HCT116 (cell line): ENCODE measurements around the gene MAU2. TPM values are rescaled to one million over a fixed set of nuclear protein-coding genes. Genes with fewer than 3 reads are reported as not detected.

Experiments
- ATAC-seq: fragments of 200-7000 bp; cut with Tn5 transposase; 2 replicates; pipeline ENCODE4 v1.9.1; 2020; ENCODE audit warnings: mild to moderate bottlenecking, moderate library complexity
- BruUV-seq: library from RNA; stranded (reverse); fragments of 400-500 nt; replicated peaks from 2 replicates; lab custom pipeline; 2021; lab: Mats Ljungman, UMichigan
- CTCF ChIA-PET: fragments of 300-600 bp; sonication (Branson Sonifier 250); formaldehyde crosslinking; loops from one replicate; lab custom pipeline; 2021; ENCODE audit warnings: antibody characterized with exemption; lab: Charles Lee
- POLR2A ChIA-PET: fragments of 300-600, 350-600 bp; sonication (Branson Sonifier 250); formaldehyde crosslinking; loops from one replicate; lab custom pipeline; 2021; ENCODE audit warnings: antibody characterized with exemption; lab: Charles Lee
- RAD21 ChIA-PET, 2 experiments: fragments of 300-600 bp; sonication (Branson Sonifier 250); formaldehyde crosslinking; loops; one replicate each; lab custom pipeline; 2023; ENCODE audit warnings: low total read pairs in 2 of 2; ENCODE audit not compliant: uncharacterized antibody in 2 of 2, unreplicated experiment in 2 of 2, low non-redundant PET in 1 of 2; lab: Charles Lee
- DNase-seq: peaks from one replicate; pipeline ENCODE4 v3.0.0-alpha.2; 2010; ENCODE audit warnings: low read depth, low spot score
- H2AFZ ChIP-seq: fragments of 200-600 bp; shearing (Covaris generic), sonication (generic); 2 replicates; pipeline ENCODE4 v1.6.1; 2017; ENCODE audit warnings: low read depth, mixed run types, mixed read lengths, antibody characterized with exemption, low read length; ENCODE audit not compliant: poor library complexity, severe bottlenecking
- H3K27ac ChIP-seq: 2 replicates; pipeline ENCODE4 v1.5.1; 2012; ENCODE audit warnings: low read depth, low read length
- H3K27me3 ChIP-seq: fragments of 200-600 bp; sonication (generic); 2 replicates; pipeline ENCODE4 v1.6.1; 2016; ENCODE audit warnings: mixed run types, low read length, mixed read lengths; ENCODE audit not compliant: insufficient read depth
- H3K36me3 ChIP-seq, 2 experiments: fragments of 200-500 bp in 1 of 2; fragments of 200-600 bp in 1 of 2; sonication (Bioruptor generic) in 1 of 2; sonication (generic) in 1 of 2; 2 replicates each; pipeline versions ENCODE4 v1.5.1 to v1.6.1; 2014 to 2016; ENCODE audit warnings: low read length in 2 of 2, inconsistent platforms in 1 of 2, mixed read lengths in 1 of 2, mixed run types in 1 of 2; ENCODE audit not compliant: insufficient read depth in 2 of 2, control insufficient read depth in 1 of 2
- H3K4me1 ChIP-seq, 2 experiments: fragments of 200-600 bp in 1 of 2; sonication (generic) in 1 of 2; 2 replicates each; pipeline versions ENCODE4 v1.5.1 to v1.6.1; 2012 to 2017; ENCODE audit warnings: low read length in 2 of 2, inconsistent platforms in 1 of 2, mild to moderate bottlenecking in 1 of 2, mixed read lengths in 1 of 2, mixed run types in 1 of 2, moderate library complexity in 1 of 2; ENCODE audit not compliant: insufficient read depth in 2 of 2, control insufficient read depth in 1 of 2
- H3K4me2 ChIP-seq: fragments of 200-600 bp; sonication (generic); 2 replicates; pipeline ENCODE4 v1.6.1; 2017; ENCODE audit warnings: mixed run types, low read length, mixed read lengths
- H3K4me3 ChIP-seq, 2 experiments: fragments of 200-600 bp in 1 of 2; sonication (generic) in 1 of 2; replicated peaks in 1 of 2; 2 replicates each; pipeline ENCODE4 v1.5.1; 2011 to 2016; ENCODE audit warnings: low read length in 2 of 2, control low read depth in 1 of 2, low read depth in 1 of 2, mild to moderate bottlenecking in 1 of 2, mixed read lengths in 1 of 2, mixed run types in 1 of 2
- H3K79me2 ChIP-seq: fragments of 200-600 bp; sonication (generic); 2 replicates; pipeline ENCODE4 v1.6.1; 2017; ENCODE audit warnings: mild to moderate bottlenecking, mixed run types, low read length, moderate library complexity, mixed read lengths; ENCODE audit not compliant: insufficient read depth
- H3K9ac ChIP-seq: fragments of 200-600 bp; sonication (generic); 2 replicates; pipeline ENCODE4 v1.6.1; 2016; ENCODE audit warnings: low read length, mixed read lengths
- H3K9me2 ChIP-seq: fragments of 200-600 bp; sonication (generic), shearing (Covaris generic); 2 replicates; pipeline ENCODE4 v1.6.1; 2017; ENCODE audit warnings: mixed run types, mild to moderate bottlenecking, moderate library complexity; ENCODE audit not compliant: insufficient read depth
- H3K9me3 ChIP-seq, 2 experiments: fragments of 200-500 bp in 1 of 2; fragments of 200-600 bp in 1 of 2; sonication (Bioruptor generic) in 1 of 2; sonication (generic) in 1 of 2; 2 replicates each; pipeline ENCODE4 v1.6.1; 2014 to 2017; ENCODE audit warnings: low read length in 2 of 2, mixed read lengths in 2 of 2, inconsistent platforms in 1 of 2, low read depth in 1 of 2, mild to moderate bottlenecking in 1 of 2, mixed run types in 1 of 2, moderate library complexity in 1 of 2; ENCODE audit not compliant: control insufficient read depth in 1 of 2, insufficient read depth in 1 of 2
- H4K20me1 ChIP-seq: fragments of 200-600 bp; sonication (generic), shearing (Covaris generic); 2 replicates; pipeline ENCODE4 v1.6.1; 2017; ENCODE audit warnings: mixed run types, mild to moderate bottlenecking, moderate library complexity; ENCODE audit not compliant: insufficient read depth
- CEBPB ChIP-seq: IDR thresholded peaks from 2 replicates; pipeline ENCODE4 v1.6.1; 2012; ENCODE audit warnings: low read depth
- EGR1 ChIP-seq: IDR thresholded peaks from 2 replicates; pipeline ENCODE4 v1.6.1; 2012; ENCODE audit warnings: low read depth
- EZH2 ChIP-seq: fragments of 200-600 bp; sonication (generic); IDR thresholded peaks from 2 replicates; pipeline ENCODE4 v1.6.1; 2017; ENCODE audit warnings: antibody characterized with exemption, mixed run types
- FOSL1 ChIP-seq: IDR thresholded peaks from 2 replicates; pipeline ENCODE4 v1.6.1; 2012; ENCODE audit warnings: low read depth
- JUND ChIP-seq: IDR thresholded peaks from 2 replicates; pipeline ENCODE4 v1.6.1; 2012
- POLR2A ChIP-seq: IDR thresholded peaks from 2 replicates; pipeline ENCODE4 v1.7.0; 2011; ENCODE audit warnings: borderline replicate concordance; ENCODE audit not compliant: insufficient read depth, insufficient read length; ENCODE audit errors: extremely low read depth
- POLR2AphosphoS5 ChIP-seq: IDR thresholded peaks from 2 replicates; pipeline ENCODE4 v1.6.1; 2011; ENCODE audit warnings: mild to moderate bottlenecking, low read depth, low read length, moderate library complexity
- SIN3A ChIP-seq: IDR thresholded peaks from 2 replicates; pipeline ENCODE4 v1.6.1; 2012; ENCODE audit warnings: low read depth
- SP1 ChIP-seq: IDR thresholded peaks from 2 replicates; pipeline ENCODE4 v1.6.1; 2012; ENCODE audit warnings: low read depth
- SRF ChIP-seq: IDR thresholded peaks from 2 replicates; pipeline ENCODE4 v1.6.1; 2012; ENCODE audit warnings: low read depth
- TCF7L2 ChIP-seq: IDR thresholded peaks from 2 replicates; pipeline ENCODE4 v1.7.0; 2011; ENCODE audit warnings: borderline replicate concordance, inconsistent platforms; ENCODE audit not compliant: insufficient read depth, insufficient read length; ENCODE audit errors: extremely low read depth
- YY1 ChIP-seq: IDR thresholded peaks from 2 replicates; pipeline ENCODE4 v1.6.1; 2011; ENCODE audit warnings: low read length, low read depth, moderate library complexity, mild to moderate bottlenecking; ENCODE audit not compliant: insufficient replicate concordance; ENCODE audit errors: extremely low read depth
- ZFX ChIP-seq: fragments of 450-650 bp; IDR thresholded peaks from 2 replicates; pipeline ENCODE4 v1.6.1; 2017
- ZNF274 ChIP-seq: fragments of 200-500 bp; sonication (Bioruptor generic); IDR thresholded peaks from 2 replicates; pipeline ENCODE4 v1.6.1; 2014; ENCODE audit warnings: mild to moderate bottlenecking, low read depth, low read length, inconsistent platforms
- intact Hi-C: fragments of 100-400 bp; cut with micrococcal nuclease; formaldehyde crosslinking; loops from 2 replicates; pipeline ENCODE4 v1.10.0; 2022
- total RNA-seq: library from RNA; stranded (reverse); gene quantifications from one replicate; pipeline ENCODE4 v1.2.1, GENCODE V29; 2021; ENCODE audit not compliant: unreplicated experiment
- TF ChIP-seq, protein P1 (sequence below): IDR thresholded peaks from 2 replicates; pipeline ENCODE4 v1.6.1; 2012
- TF ChIP-seq, protein P2 (sequence below): IDR thresholded peaks from 2 replicates; pipeline ENCODE4 v1.6.1; 2011; ENCODE audit warnings: mild to moderate bottlenecking, low read length, moderate library complexity; ENCODE audit not compliant: insufficient replicate concordance; ENCODE audit errors: extremely low read depth
- TF ChIP-seq, protein P3 (sequence below): IDR thresholded peaks from 2 replicates; pipeline ENCODE4 v1.6.1; 2012

The MAU2 gene
- total RNA-seq, 1 experiment from 2014 or later: 36.2 TPM

- H3K36me3 ChIP-seq: peaks cover 12 to 14% of the 10 kb centered on the region in 2 experiments; a peak in 3 of 4 replicates
- POLR2A ChIA-PET: no interaction called here
- H3K4me2 ChIP-seq: no peak overlapping the region
- H3K27ac ChIP-seq: no peak overlapping the region
- no peaks in the 10 kb centered on the region for H3K27me3 ChIP-seq
- CTCF ChIA-PET: no interaction called here
- H3K4me3 ChIP-seq: no peak overlapping the region
- H3K9me2 ChIP-seq: no peaks in the 10 kb centered on the region
- ATAC-seq (no peak), DNase-seq (no peak)
- no peaks in the 10 kb centered on the region for H3K79me2 ChIP-seq
- intact Hi-C loops: no loop called here
- no peak overlapping the region for H2AFZ ChIP-seq
- no peaks in the 10 kb centered on the region for H4K20me1 ChIP-seq
- no peak overlapping the region for H3K9ac ChIP-seq
- no TSS peak for BruUV-seq
- no peaks in the 10 kb centered on the region for H3K4me1 ChIP-seq
- RAD21 ChIA-PET: no interaction called here
- no peak for TF ChIP-seq EGR1
- TF ChIP-seq SRF: no peak
- TF ChIP-seq FOSL1: no peak
- H3K9me3 ChIP-seq: no peaks in the 10 kb centered on the region
Measured at GRCh38 chr19:19294914-19295313, 25.7 kb upstream of the MAU2 start.

DNA sequence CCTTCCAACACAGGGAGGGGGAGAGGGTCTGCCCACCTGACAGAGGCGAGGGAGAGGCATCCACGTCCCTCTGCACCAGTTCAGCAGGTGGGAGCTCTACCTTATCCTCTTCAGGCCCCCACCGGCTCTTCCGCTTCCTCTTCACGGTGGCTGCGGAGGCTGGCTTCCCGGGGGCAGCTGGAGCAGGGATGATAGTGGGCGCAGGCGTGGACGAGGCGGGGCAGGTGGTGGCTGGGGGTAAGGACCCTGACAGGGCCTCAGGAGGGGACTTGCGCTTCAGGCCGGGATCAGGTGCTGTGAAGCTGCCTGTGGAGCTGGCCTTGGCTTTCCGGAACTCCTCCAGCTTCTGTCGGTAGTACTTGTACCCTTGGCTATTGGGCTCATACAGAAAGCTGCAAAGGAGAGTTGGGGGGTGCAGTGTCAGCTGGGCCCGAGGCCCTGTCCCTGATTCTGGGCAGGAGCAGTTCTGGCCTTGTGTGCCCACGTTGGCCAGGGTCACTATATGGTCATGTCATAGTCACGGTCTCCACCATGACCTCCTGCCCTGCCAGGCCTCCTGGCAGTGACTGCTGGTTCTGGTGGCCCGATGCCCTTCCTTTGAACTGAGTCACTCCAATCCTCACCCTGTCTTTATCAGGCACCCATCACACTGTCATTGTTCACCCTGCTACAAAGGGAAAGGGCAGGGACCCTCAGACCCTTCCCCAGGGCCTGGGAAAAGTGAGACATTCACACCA is 23.5 kb upstream of the MAU2 start:
- Histone ChIP-seq H3K36me3 (peaks cover 20 to 24% of the 10 kb centered on the region in 2 experiments), H3K27me3 (no peaks in the 10 kb centered on the region), H3K79me2 (no peaks in the 10 kb centered on the region), H3K4me1 (no peaks in the 10 kb centered on the region), H2AFZ (no peak overlapping the region), H3K4me3 (no peak overlapping the region), H3K9me3 (no peaks in the 10 kb centered on the region), H3K4me2 (no peak overlapping the region), H4K20me1 (no peaks in the 10 kb centered on the region), H3K9ac (no peak overlapping the region), H3K27ac (no peak overlapping the region), H3K9me2 (no peaks in the 10 kb centered on the region)
- POLR2A ChIA-PET: no interaction called here
- BruUV-seq: no TSS peak
- intact Hi-C loops: no loop called here
- CTCF ChIA-PET: no interaction called here
- ATAC-seq: no peak
- DNase-seq: no peak
- RAD21 ChIA-PET: no interaction called here
- no peak for TF ChIP-seq YY1
- no peak for TF ChIP-seq ZFX
- TF ChIP-seq, protein P1, sequence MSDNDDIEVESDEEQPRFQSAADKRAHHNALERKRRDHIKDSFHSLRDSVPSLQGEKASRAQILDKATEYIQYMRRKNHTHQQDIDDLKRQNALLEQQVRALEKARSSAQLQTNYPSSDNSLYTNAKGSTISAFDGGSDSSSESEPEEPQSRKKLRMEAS: no peak
- TF ChIP-seq EZH2: no peak
- no peak for TF ChIP-seq JUND
- no peak for TF ChIP-seq SP1
- no peak for TF ChIP-seq SIN3A
- no peak for TF ChIP-seq ZNF274
- TF ChIP-seq EGR1: no peak
- TF ChIP-seq, protein P2, sequence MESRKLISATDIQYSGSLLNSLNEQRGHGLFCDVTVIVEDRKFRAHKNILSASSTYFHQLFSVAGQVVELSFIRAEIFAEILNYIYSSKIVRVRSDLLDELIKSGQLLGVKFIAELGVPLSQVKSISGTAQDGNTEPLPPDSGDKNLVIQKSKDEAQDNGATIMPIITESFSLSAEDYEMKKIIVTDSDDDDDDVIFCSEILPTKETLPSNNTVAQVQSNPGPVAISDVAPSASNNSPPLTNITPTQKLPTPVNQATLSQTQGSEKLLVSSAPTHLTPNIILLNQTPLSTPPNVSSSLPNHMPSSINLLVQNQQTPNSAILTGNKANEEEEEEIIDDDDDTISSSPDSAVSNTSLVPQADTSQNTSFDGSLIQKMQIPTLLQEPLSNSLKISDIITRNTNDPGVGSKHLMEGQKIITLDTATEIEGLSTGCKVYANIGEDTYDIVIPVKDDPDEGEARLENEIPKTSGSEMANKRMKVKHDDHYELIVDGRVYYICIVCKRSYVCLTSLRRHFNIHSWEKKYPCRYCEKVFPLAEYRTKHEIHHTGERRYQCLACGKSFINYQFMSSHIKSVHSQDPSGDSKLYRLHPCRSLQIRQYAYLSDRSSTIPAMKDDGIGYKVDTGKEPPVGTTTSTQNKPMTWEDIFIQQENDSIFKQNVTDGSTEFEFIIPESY: no peak
- TF ChIP-seq, protein P3, sequence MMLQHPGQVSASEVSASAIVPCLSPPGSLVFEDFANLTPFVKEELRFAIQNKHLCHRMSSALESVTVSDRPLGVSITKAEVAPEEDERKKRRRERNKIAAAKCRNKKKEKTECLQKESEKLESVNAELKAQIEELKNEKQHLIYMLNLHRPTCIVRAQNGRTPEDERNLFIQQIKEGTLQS: no peak
- TF ChIP-seq TCF7L2: no peak
- no peak for TF ChIP-seq CEBPB
- no peak for TF ChIP-seq SRF
- TF ChIP-seq POLR2A: no peak
- TF ChIP-seq POLR2AphosphoS5: no peak
